GM23248 (cell line): ENCODE results near the gene PLCG1. TPM values are rescaled to one million over a fixed set of nuclear protein-coding genes. Genes with fewer than 3 reads are reported as not detected.

Source experiments
- DNase-seq: peaks from one replicate; pipeline ENCODE4 v3.0.0-alpha.2; 2015
- H2AFZ ChIP-seq: fragments of 200-600 bp; sonication (generic); 2 replicates; pipeline ENCODE4 v1.6.1; 2016; ENCODE audit warnings: antibody characterized with exemption
- H3F3A ChIP-seq: fragments of 200-600 bp; sonication (generic); 2 replicates; pipeline ENCODE4 v1.6.1; 2016; ENCODE audit warnings: mild to moderate bottlenecking, antibody characterized with exemption, mixed run types; ENCODE audit not compliant: insufficient read depth
- H3K27ac ChIP-seq: fragments of 200-600 bp; sonication (generic); 2 replicates; pipeline ENCODE4 v1.5.1; 2016; ENCODE audit warnings: mild to moderate bottlenecking
- H3K27me3 ChIP-seq: fragments of 200-600 bp; sonication (generic); replicated peaks from 2 replicates; pipeline ENCODE4 v1.6.1; 2016; ENCODE audit warnings: mild to moderate bottlenecking; ENCODE audit not compliant: insufficient read depth
- H3K36me3 ChIP-seq: fragments of 200-600 bp; sonication (generic); 2 replicates; pipeline ENCODE4 v1.6.1; 2016; ENCODE audit warnings: low read depth, mild to moderate bottlenecking
- H3K4me1 ChIP-seq: fragments of 200-600 bp; sonication (generic); 2 replicates; pipeline ENCODE4 v1.6.1; 2016; ENCODE audit warnings: mild to moderate bottlenecking; ENCODE audit not compliant: insufficient read depth
- H3K4me2 ChIP-seq: fragments of 200-600 bp; sonication (generic); one replicate; pipeline ENCODE4 v1.6.1; 2016; ENCODE audit warnings: mild to moderate bottlenecking; ENCODE audit not compliant: unreplicated experiment
- H3K4me3 ChIP-seq: fragments of 200-600 bp; sonication (generic); 2 replicates; pipeline ENCODE4 v1.5.1; 2016; ENCODE audit warnings: mild to moderate bottlenecking
- H3K79me2 ChIP-seq: fragments of 200-600 bp; sonication (generic); 2 replicates; pipeline ENCODE4 v1.6.1; 2016; ENCODE audit warnings: mild to moderate bottlenecking; ENCODE audit not compliant: insufficient read depth
- H3K9ac ChIP-seq: fragments of 200-600 bp; sonication (generic); 2 replicates; pipeline ENCODE4 v1.6.1; 2016; ENCODE audit warnings: mild to moderate bottlenecking
- H3K9me2 ChIP-seq: fragments of 200-600 bp; sonication (generic); 2 replicates; pipeline ENCODE4 v1.6.1; 2016; ENCODE audit warnings: mixed run types, mild to moderate bottlenecking, moderate library complexity; ENCODE audit not compliant: insufficient read depth
- H3K9me3 ChIP-seq: fragments of 200-600 bp; sonication (generic); one replicate; pipeline ENCODE4 v1.6.1; 2017; ENCODE audit warnings: low read depth
- H4K20me1 ChIP-seq: fragments of 200-600 bp; sonication (generic); 2 replicates; pipeline ENCODE4 v1.6.0; 2016; ENCODE audit not compliant: insufficient read depth
- EZH2 ChIP-seq: fragments of 200-600 bp; sonication (generic); IDR thresholded peaks from 2 replicates; pipeline ENCODE4 v1.6.1; 2018; ENCODE audit warnings: antibody characterized with exemption, mild to moderate bottlenecking; ENCODE audit not compliant: insufficient read depth, poor library complexity, severe bottlenecking
- EZH2phosphoT487 ChIP-seq: fragments of 200-600 bp; sonication (generic); IDR thresholded peaks from 2 replicates; pipeline ENCODE4 v1.6.1; 2018; ENCODE audit warnings: antibody characterized with exemption, moderate library complexity, mild to moderate bottlenecking, low read depth; ENCODE audit not compliant: insufficient read depth
- WGBS, 2 experiments: methylation state at CpG; one replicate each; pipeline ENCODE4 v1.1.6; 2015 to 2017; ENCODE audit warnings: low lambda C conversion rate in 2 of 2, low coverage in 1 of 2; ENCODE audit errors: missing lambda C conversion rate in 2 of 2; 5-methylcytosine and 5-hydroxymethylcytosine counted together
- in situ Hi-C: fragments of 300-500 bp; cut with MboI; formaldehyde crosslinking; loops from 2 replicates; pipeline ENCODE4 v1.15.0; 2020
- polyA plus RNA-seq: library from polyadenylated mRNA; unstranded; fragments of >200 nt; fragmentation: Nextera tagmentation; extraction: Ambion mirVana; gene quantifications from 2 replicates; pipeline ENCODE4 v1.2.1, GENCODE V29; 2016
- total RNA-seq: library from RNA; depleted of rRNA; stranded (reverse); fragments of >200 nt; shearing (Covaris generic); gene quantifications from 2 replicates; pipeline ENCODE4 v1.2.3, GENCODE V29; 2014

PLCG1 gene
- total and polyA plus RNA-seq, 2 experiments from 2014 or later, result 8.3 to 32.6 TPM

- in situ Hi-C loops, result loop anchor here (10.0 kb wide), 1 partner anchor 165 kb away; the partner anchor contains the start of gene LPIN3
- TF ChIP-seq EZH2 (no peak), EZH2phosphoT487 (no peak)
- WGBS, 2 experiments, result 95 to 96% methylated on average over 8 of the region's 8 CpGs
- Histone ChIP-seq H3K9ac (no peak overlapping the region), H3K27ac (no peak overlapping the region), H3K27me3 (no peaks in the 10 kb centered on the region), H3K9me3 (no peaks in the 10 kb centered on the region), H2AFZ (no peak overlapping the region), H3K4me2 (no peak overlapping the region), H3K79me2 (peaks cover 65% of the 10 kb centered on the region), H4K20me1 (no peaks in the 10 kb centered on the region), H3K9me2 (no peaks in the 10 kb centered on the region), H3K36me3 (no peaks in the 10 kb centered on the region; the same call in 1 of the 2 replicates), H3K4me1 (peaks cover 38% of the 10 kb centered on the region), H3F3A (peaks cover 23% of the 10 kb centered on the region), H3K4me3 (no peak overlapping the region)
- DNase-seq, result no peak
Measured at GRCh38 chr20:41179961-41180360, 42.6 kb downstream of the PLCG1 start.

- no peak overlapping the region for H3K9ac ChIP-seq
- peaks cover 65% of the 10 kb centered on the region for H3K79me2 ChIP-seq
- no peaks in the 10 kb centered on the region for H3K9me2 ChIP-seq
- TF ChIP-seq EZH2phosphoT487 (no peak), EZH2 (no peak)
- H3K4me1 ChIP-seq, result peaks cover 31% of the 10 kb centered on the region
- peaks cover 17% of the 10 kb centered on the region for H3F3A ChIP-seq
- no peaks in the 10 kb centered on the region for H3K9me3 ChIP-seq
- in situ Hi-C loops, result no loop called here
- H3K4me2 ChIP-seq, result no peak overlapping the region
- no peaks in the 10 kb centered on the region for H3K27me3 ChIP-seq
- WGBS, 2 experiments, result 80 to 89% methylated on average over 6 of the region's 6 CpGs
- no peak overlapping the region for H3K4me3 ChIP-seq
- DNase-seq, result no peak
- H3K27ac ChIP-seq, result no peak overlapping the region
- no peaks in the 10 kb centered on the region for H4K20me1 ChIP-seq
- H2AFZ ChIP-seq, result no peak overlapping the region
- H3K36me3 ChIP-seq, result no peaks in the 10 kb centered on the region; the same call in 1 of the 2 replicates
Measured at GRCh38 chr20:41180599-41181333, 43.4 kb downstream of the PLCG1 start.

DNA sequence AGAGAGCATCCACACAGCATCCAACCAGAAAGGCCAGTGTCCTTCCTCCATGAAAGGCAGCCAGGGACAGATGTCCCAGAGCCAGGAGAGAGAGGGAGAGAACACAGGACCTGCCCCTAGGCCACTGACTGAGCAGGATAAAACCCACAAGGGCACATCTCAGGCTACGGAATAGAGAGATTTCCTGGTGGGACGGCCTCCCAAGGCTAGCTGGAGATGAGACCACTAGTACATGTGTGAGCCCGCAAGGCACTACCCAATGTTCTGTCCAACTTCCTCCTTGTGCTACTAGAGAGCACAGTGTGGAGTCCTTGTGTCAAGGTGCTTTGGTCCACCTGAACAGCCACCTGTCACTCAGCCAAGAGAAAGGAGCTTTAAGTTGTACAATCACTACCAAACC, 44.2 kb downstream of the PLCG1 start:
- Histone ChIP-seq H3K27ac (no peak overlapping the region), H2AFZ (no peak overlapping the region), H3F3A (peaks cover 16% of the 10 kb centered on the region), H3K9me2 (no peaks in the 10 kb centered on the region), H3K36me3 (no peaks in the 10 kb centered on the region; the same call in 1 of the 2 replicates), H3K4me3 (no peak overlapping the region), H3K27me3 (no peaks in the 10 kb centered on the region), H3K9ac (no peak overlapping the region), H3K4me2 (no peak overlapping the region), H3K4me1 (peaks cover 28% of the 10 kb centered on the region), H4K20me1 (no peaks in the 10 kb centered on the region), H3K79me2 (peaks cover 67% of the 10 kb centered on the region), H3K9me3 (no peaks in the 10 kb centered on the region)
- no peak for DNase-seq
- TF ChIP-seq EZH2, result no peak
- no peak for TF ChIP-seq EZH2phosphoT487
- in situ Hi-C loops, result no loop called here
- WGBS, 2 experiments, result 97 to 100% methylated on average over 3 of the region's 3 CpGs

- Histone ChIP-seq H3K27ac (no peak overlapping the region), H3K79me2 (peaks cover 69% of the 10 kb centered on the region), H3K36me3 (peaks cover 3% of the 10 kb centered on the region; the same call in 1 of the 2 replicates), H3F3A (peaks cover 16% of the 10 kb centered on the region), H3K4me1 (peaks cover 18% of the 10 kb centered on the region), H3K4me3 (no peak overlapping the region), H3K9me3 (no peaks in the 10 kb centered on the region), H4K20me1 (no peaks in the 10 kb centered on the region), H3K9ac (no peak overlapping the region), H3K9me2 (no peaks in the 10 kb centered on the region), H3K4me2 (no peak overlapping the region), H2AFZ (no peak overlapping the region), H3K27me3 (no peaks in the 10 kb centered on the region)
- 96 to 98% methylated on average over 10 of the region's 10 CpGs for WGBS, 2 experiments
- TF ChIP-seq EZH2, result no peak
- no peak for TF ChIP-seq EZH2phosphoT487
- no peak for DNase-seq
- in situ Hi-C loops, result no loop called here
Measured at GRCh38 chr20:41182296-41183212, 45.2 kb downstream of the PLCG1 start.
